Ishikawa (cell line): ENCODE data around the gene SLFN5.

Experiments
- REST ChIP-seq: IDR thresholded peaks from 2 replicates; pipeline ENCODE4 v1.6.1; 2012; ENCODE audit warnings: low read depth, mild to moderate bottlenecking
- TCF12 ChIP-seq: IDR thresholded peaks from 2 replicates; pipeline ENCODE4 v1.6.1; 2012; ENCODE audit warnings: low read depth

GRCh38 chr17:35312346-35312745 lies 69.5 kb downstream of the SLFN5 start:
- no peak for TF ChIP-seq REST
- TF ChIP-seq TCF12: no peak
